Memory B cell (primary cell): ENCODE results near the gene CNIH3.

ENCODE experiments used
- ATAC-seq: fragments of 150-1000 bp; cut with Tn5 transposase; 2 replicates; pipeline ENCODE4 v1.10.0; 2021; ENCODE audit warnings: low read depth, mild to moderate bottlenecking, moderate library complexity
- DNase-seq, 2 donors: peaks; one replicate each; pipeline ENCODE4 v3.0.0; 2022; ENCODE audit warnings: low spot score in 2 of 2
- H3K27ac Mint-ChIP-seq: one replicate; pipeline ENCODE4 v1.8.0; 2022; ENCODE audit warnings: mild to moderate bottlenecking, moderate library complexity, mixed read lengths
- H3K27me3 Mint-ChIP-seq: one replicate; pipeline ENCODE4 v1.8.0; 2022; ENCODE audit warnings: mixed read lengths
- H3K36me3 Mint-ChIP-seq: one replicate; pipeline ENCODE4 v1.8.0; 2022; ENCODE audit warnings: mild to moderate bottlenecking, mixed read lengths
- H3K4me1 Mint-ChIP-seq: one replicate; pipeline ENCODE4 v1.8.0; 2022; ENCODE audit warnings: mixed read lengths
- H3K4me3 Mint-ChIP-seq: one replicate; pipeline ENCODE4 v1.8.0; 2022; ENCODE audit warnings: mild to moderate bottlenecking, moderate library complexity, mixed read lengths
- H3K9me3 Mint-ChIP-seq: one replicate; pipeline ENCODE4 v1.8.0; 2022; ENCODE audit warnings: mixed read lengths

Gene CNIH3

GRCh38 chr1:224594360-224594759, 21.8 kb upstream of the CNIH3 start:
- no peak overlapping the region for H3K27ac Mint-ChIP-seq
- peaks cover 2% of the 10 kb centered on the region for H3K27me3 Mint-ChIP-seq
- ATAC-seq (no peak), DNase-seq (no peak)
- H3K4me1 Mint-ChIP-seq = peaks cover 2% of the 10 kb centered on the region
- H3K4me3 Mint-ChIP-seq = no peak overlapping the region
- no peaks in the 10 kb centered on the region for H3K36me3 Mint-ChIP-seq
- H3K9me3 Mint-ChIP-seq = no peaks in the 10 kb centered on the region

- Mint-ChIP-seq H3K27ac (no peak overlapping the region), H3K27me3 (peaks cover 2% of the 10 kb centered on the region), H3K9me3 (no peaks in the 10 kb centered on the region), H3K4me1 (peaks cover 2% of the 10 kb centered on the region), H3K4me3 (no peak overlapping the region), H3K36me3 (no peaks in the 10 kb centered on the region)
- ATAC-seq = no peak
- DNase-seq = no peak
Measured at GRCh38 chr1:224594851-224595250, 21.3 kb upstream of the CNIH3 start.

- no peak for ATAC-seq
- Mint-ChIP-seq H3K27me3 (peaks cover 13% of the 10 kb centered on the region), H3K4me3 (no peak overlapping the region)
Measured at GRCh38 chr1:224605482-224606181, 10.5 kb upstream of the CNIH3 start.

GRCh38 chr1:224607188-224608148, 8.6 kb upstream of the CNIH3 start:
- Mint-ChIP-seq H3K27me3 (peaks cover 13% of the 10 kb centered on the region), H3K27ac (no peak overlapping the region), H3K9me3 (peaks cover 2% of the 10 kb centered on the region), H3K4me1 (no peaks in the 10 kb centered on the region), H3K36me3 (peaks cover 2% of the 10 kb centered on the region), H3K4me3 (no peak overlapping the region)
- DNase-seq (no peak), ATAC-seq (no peak)

More at GRCh38 chr1:224605482-224606181, 10.5 kb upstream of the CNIH3 start:
- Mint-ChIP-seq H3K27ac (no peak overlapping the region), H3K36me3 (peaks cover 2% of the 10 kb centered on the region), H3K9me3 (peaks cover 2% of the 10 kb centered on the region), H3K4me1 (no peaks in the 10 kb centered on the region)
- DNase-seq = no peak

GRCh38 chr1:224609333-224609732, 6.8 kb upstream of the CNIH3 start:
- peaks cover 13% of the 10 kb centered on the region for H3K27me3 Mint-ChIP-seq
- no peak for DNase-seq
- peaks cover 2% of the 10 kb centered on the region for H3K36me3 Mint-ChIP-seq
- H3K27ac Mint-ChIP-seq = no peak overlapping the region
- no peaks in the 10 kb centered on the region for H3K4me1 Mint-ChIP-seq
- H3K9me3 Mint-ChIP-seq = peaks cover 2% of the 10 kb centered on the region
- no peak overlapping the region for H3K4me3 Mint-ChIP-seq
- no peak for ATAC-seq

- H3K4me3 Mint-ChIP-seq = no peak overlapping the region
- H3K9me3 Mint-ChIP-seq = no peaks in the 10 kb centered on the region
- peaks cover 13% of the 10 kb centered on the region for H3K27me3 Mint-ChIP-seq
- no peaks in the 10 kb centered on the region for H3K36me3 Mint-ChIP-seq
- DNase-seq = no peak
- H3K27ac Mint-ChIP-seq = no peak overlapping the region
- peaks cover 8% of the 10 kb centered on the region for H3K4me1 Mint-ChIP-seq
- ATAC-seq = no peak
Measured at GRCh38 chr1:224612246-224612645, 3.9 kb upstream of the CNIH3 start.

- Mint-ChIP-seq H3K27ac (no peak overlapping the region), H3K36me3 (no peaks in the 10 kb centered on the region), H3K4me3 (no peak overlapping the region), H3K4me1 (peaks cover 10% of the 10 kb centered on the region), H3K27me3 (peaks cover 18% of the 10 kb centered on the region), H3K9me3 (peaks cover 2% of the 10 kb centered on the region)
- DNase-seq = no peak
- no peak for ATAC-seq
Measured at GRCh38 chr1:224613486-224613885, 2.6 kb upstream of the CNIH3 start.

- H3K36me3 Mint-ChIP-seq = peaks cover 4% of the 10 kb centered on the region
- peaks cover 8% of the 10 kb centered on the region for H3K9me3 Mint-ChIP-seq
- no peak overlapping the region for H3K27ac Mint-ChIP-seq
- H3K4me1 Mint-ChIP-seq = peaks cover 10% of the 10 kb centered on the region
- ATAC-seq (no peak), DNase-seq (no peak)
- no peak overlapping the region for H3K4me3 Mint-ChIP-seq
- H3K27me3 Mint-ChIP-seq = peaks cover 24% of the 10 kb centered on the region
Measured at GRCh38 chr1:224616756-224617409, 766 bp downstream of the CNIH3 start.

GRCh38 chr1:224617410-224618355, 1.6 kb downstream of the CNIH3 start:
- DNase-seq (no peak), ATAC-seq (no peak)
- Mint-ChIP-seq H3K4me3 (no peak overlapping the region), H3K36me3 (peaks cover 5% of the 10 kb centered on the region), H3K27me3 (peaks cover 26% of the 10 kb centered on the region), H3K27ac (no peak overlapping the region), H3K4me1 (peaks cover 10% of the 10 kb centered on the region), H3K9me3 (peaks cover 11% of the 10 kb centered on the region)

- peaks cover 15% of the 10 kb centered on the region for H3K9me3 Mint-ChIP-seq
- H3K4me1 Mint-ChIP-seq = peaks cover 16% of the 10 kb centered on the region
- no peak overlapping the region for H3K27ac Mint-ChIP-seq
- H3K36me3 Mint-ChIP-seq = peaks cover 5% of the 10 kb centered on the region
- H3K27me3 Mint-ChIP-seq = peaks cover 28% of the 10 kb centered on the region
- H3K4me3 Mint-ChIP-seq = no peak overlapping the region
- no peak for DNase-seq
- no peak for ATAC-seq
Measured at GRCh38 chr1:224619209-224619608, 3.1 kb downstream of the CNIH3 start.

GRCh38 chr1:224620105-224620504, 4.0 kb downstream of the CNIH3 start:
- DNase-seq (no peak), ATAC-seq (no peak)
- Mint-ChIP-seq H3K9me3 (peaks cover 15% of the 10 kb centered on the region), H3K27me3 (peaks cover 34% of the 10 kb centered on the region), H3K4me3 (no peak overlapping the region), H3K27ac (no peak overlapping the region), H3K4me1 (peaks cover 20% of the 10 kb centered on the region), H3K36me3 (peaks cover 5% of the 10 kb centered on the region)

GRCh38 chr1:224621813-224622682, 5.9 kb downstream of the CNIH3 start:
- H3K4me1 Mint-ChIP-seq = peaks cover 13% of the 10 kb centered on the region
- DNase-seq (no peak), ATAC-seq (no peak)
- no peak overlapping the region for H3K4me3 Mint-ChIP-seq
- H3K27me3 Mint-ChIP-seq = peaks cover 27% of the 10 kb centered on the region
- H3K9me3 Mint-ChIP-seq = peaks cover 15% of the 10 kb centered on the region
- no peak overlapping the region for H3K27ac Mint-ChIP-seq
- H3K36me3 Mint-ChIP-seq = peaks cover 5% of the 10 kb centered on the region
